NCI-H226 (cell line): ENCODE measurements around the gene FGF6.
"Not testable (repeated sequence)": the region's sequence is repeated elsewhere in the genome, so short reads cannot be mapped to it uniquely, and the experiment has no call there.

ENCODE experiments used
- DNase-seq: peaks from one replicate; pipeline ENCODE4 v3.0.0-alpha.2; 2015

The FGF6 gene

GRCh38 chr12:4417455-4417854 is 28.2 kb downstream of the FGF6 start:
- DNase-seq, result no peak

- DNase-seq, result no peak
Observed at GRCh38 chr12:4416276-4416675, 29.3 kb downstream of the FGF6 start.

GRCh38 chr12:4412465-4412864 is 33.1 kb downstream of the FGF6 start:
- DNase-seq, result no peak

GRCh38 chr12:4412056-4412455 is 33.6 kb downstream of the FGF6 start:
- DNase-seq, result no peak

- DNase-seq, result no peak
Observed at GRCh38 chr12:4407136-4407535, 38.5 kb downstream of the FGF6 start.

GRCh38 chr12:4404877-4405637 is 40.6 kb downstream of the FGF6 start:
- DNase-seq, result not testable (repeated sequence)

- no peak for DNase-seq
Observed at GRCh38 chr12:4402996-4403395, 42.6 kb downstream of the FGF6 start.

- no peak for DNase-seq
Observed at GRCh38 chr12:4401117-4401516, 44.5 kb downstream of the FGF6 start.

GRCh38 chr12:4395818-4396217 is 49.8 kb downstream of the FGF6 start:
- DNase-seq, result no peak

- no peak for DNase-seq
Observed at GRCh38 chr12:4393211-4393610, 52.4 kb downstream of the FGF6 start.

- no peak for DNase-seq
Observed at GRCh38 chr12:4392223-4392742, 53.3 kb downstream of the FGF6 start.

GRCh38 chr12:4388662-4389061 is 57.0 kb downstream of the FGF6 start:
- DNase-seq, result no peak

GRCh38 chr12:4388032-4388431 is 57.6 kb downstream of the FGF6 start:
- no peak for DNase-seq

GRCh38 chr12:4387607-4388006 is 58.0 kb downstream of the FGF6 start:
- no peak for DNase-seq

- DNase-seq, result no peak
Observed at GRCh38 chr12:4386801-4387200, 58.8 kb downstream of the FGF6 start.
